B cell (primary cell): Measurements from ENCODE around the gene CDK5RAP2. TPM values are rescaled to one million over a fixed set of nuclear protein-coding genes. Genes with fewer than 3 reads are reported as not detected.

Source experiments
- ATAC-seq: fragments of 200-7000 bp; cut with Tn5 transposase; one replicate; pipeline ENCODE4 v1.10.0; 2021; ENCODE audit warnings: low read depth, mild to moderate bottlenecking, moderate number of reproducible peaks, moderate library complexity
- CTCF ChIA-PET: fragments of 350-600 bp; sonication (Branson Sonifier 250); formaldehyde crosslinking; loops from one replicate; lab custom pipeline; 2021; ENCODE audit warnings: antibody characterized with exemption, inconsistent platforms; lab: Charles Lee
- POLR2A ChIA-PET: fragments of 350-600 bp; sonication (Branson Sonifier 250); formaldehyde crosslinking; loops from one replicate; lab custom pipeline; 2021; ENCODE audit warnings: antibody characterized with exemption; lab: Charles Lee
- DNase-seq: peaks from one replicate; pipeline ENCODE4 v3.0.0; 2013
- H2AFZ ChIP-seq: 2 replicates; pipeline ENCODE4 v1.6.1; 2012; ENCODE audit warnings: mild to moderate bottlenecking, low read depth, low read length; ENCODE audit not compliant: insufficient read depth, poor library complexity, severe bottlenecking
- H3K27ac ChIP-seq, 2 donors: 1 replicate in 1 of 2; 2 replicates in 1 of 2; pipeline ENCODE4 v1.5.1; 2012 to 2013; ENCODE audit warnings: low read length in 2 of 2, mild to moderate bottlenecking in 2 of 2, moderate library complexity in 1 of 2
- H3K27me3 ChIP-seq, 4 experiments: fragments of 200-600 bp in 1 of 4; sonication (generic) in 1 of 4; replicated peaks in 1 of 4; 1 replicate in 2 of 4; 2 replicates in 2 of 4; pipeline versions ENCODE4 v1.6.1 to v1.7.0; 2013 to 2016; ENCODE audit warnings: low read length in 3 of 4, mild to moderate bottlenecking in 2 of 4, mixed read lengths in 1 of 4, moderate library complexity in 1 of 4; ENCODE audit not compliant: insufficient read depth in 4 of 4, control insufficient read depth in 3 of 4; ENCODE audit errors: control extremely low read depth in 1 of 4
- H3K36me3 ChIP-seq, 2 experiments: replicated peaks in 1 of 2; 1 replicate in 1 of 2; 2 replicates in 1 of 2; pipeline versions ENCODE4 v1.6.1 to v1.7.1; 2013; ENCODE audit warnings: low read length in 1 of 2; ENCODE audit not compliant: insufficient read depth in 2 of 2, control insufficient read depth in 1 of 2; ENCODE audit errors: control extremely low read depth in 1 of 2, extremely low read depth in 1 of 2
- H3K4me1 ChIP-seq, 2 donors: fragments of 200-600 bp in 1 of 2; sonication (generic) in 1 of 2; 1 replicate in 1 of 2; 2 replicates in 1 of 2; pipeline versions ENCODE4 v1.5.1 to v1.6.1; 2013 to 2017; ENCODE audit warnings: low read length in 2 of 2; ENCODE audit not compliant: control insufficient read depth in 2 of 2, insufficient read depth in 2 of 2
- H3K4me2 ChIP-seq: replicated peaks from 2 replicates; pipeline ENCODE3; 2012; ENCODE audit warnings: mild to moderate bottlenecking, low read depth, low read length; ENCODE audit not compliant: poor library complexity, severe bottlenecking
- H3K4me3 ChIP-seq, 5 experiments: fragments of 200-600 bp in 1 of 5; sonication (generic) in 1 of 5; 1 replicate in 3 of 5; 2 replicates in 2 of 5; pipeline versions ENCODE4 v1.5.1 to v1.7.0; 2011 to 2016; ENCODE audit warnings: low read length in 4 of 5, mild to moderate bottlenecking in 4 of 5, low read depth in 2 of 5, control low read depth in 1 of 5, moderate library complexity in 1 of 5; ENCODE audit not compliant: insufficient read depth in 1 of 5; ENCODE audit errors: control extremely low read depth in 1 of 5, extremely low read depth in 1 of 5
- H3K79me2 ChIP-seq: fragments of 200-600 bp; sonication (generic); one replicate; pipeline ENCODE4 v1.6.0; 2016; ENCODE audit warnings: low read length; ENCODE audit not compliant: control insufficient read depth, insufficient read depth
- H3K9ac ChIP-seq: fragments of 200-600 bp; sonication (generic); 2 replicates; pipeline ENCODE4 v1.6.1; 2017; ENCODE audit warnings: mild to moderate bottlenecking, low read length, moderate library complexity
- H3K9me3 ChIP-seq, 3 donors: one replicate each; pipeline versions ENCODE4 v1.6.1 to v1.7.1; 2013; ENCODE audit warnings: low read length in 2 of 3; ENCODE audit not compliant: control insufficient read depth in 2 of 3, insufficient read depth in 1 of 3; ENCODE audit errors: control extremely low read depth in 1 of 3
- H4K20me1 ChIP-seq: 2 replicates; pipeline ENCODE4 v1.6.0; 2012; ENCODE audit warnings: mild to moderate bottlenecking, low read length; ENCODE audit not compliant: insufficient read depth, control insufficient read depth, poor library complexity, severe bottlenecking
- H3K27ac Mint-ChIP-seq: one replicate; pipeline ENCODE4 v1.8.0; 2021; ENCODE audit warnings: mixed read lengths
- H3K27me3 Mint-ChIP-seq: one replicate; pipeline ENCODE4 v1.8.0; 2021; ENCODE audit warnings: mixed read lengths
- H3K4me1 Mint-ChIP-seq: one replicate; pipeline ENCODE4 v1.8.0; 2021; ENCODE audit warnings: mixed read lengths
- H3K4me3 Mint-ChIP-seq: one replicate; pipeline ENCODE4 v1.8.0; 2021; ENCODE audit warnings: mixed read lengths
- H3K9me3 Mint-ChIP-seq: one replicate; pipeline ENCODE4 v1.8.0; 2022; ENCODE audit warnings: mixed read lengths; ENCODE audit not compliant: insufficient read depth
- EZH2 ChIP-seq: IDR thresholded peaks from 2 replicates; pipeline ENCODE4 v1.6.1; 2012; ENCODE audit warnings: borderline replicate concordance, low read depth, mild to moderate bottlenecking, moderate library complexity, low read length; ENCODE audit not compliant: insufficient read depth, poor library complexity, severe bottlenecking
- WGBS: methylation state at CpG from one replicate; pipeline ENCODE4 v1.1.5; 2013; ENCODE audit warnings: missing lambda C conversion rate; ENCODE audit not compliant: insufficient coverage; 5-methylcytosine and 5-hydroxymethylcytosine counted together
- intact Hi-C: fragments of 100-400 bp; cut with micrococcal nuclease; formaldehyde crosslinking; loops from one replicate; pipeline ENCODE4 v1.10.0; 2022
- polyA plus RNA-seq: library from polyadenylated mRNA; depleted of rRNA; stranded (reverse); fragments of >200 nt; gene quantifications from 2 replicates; pipeline ENCODE4 v1.2.3, GENCODE V29; 2012
- total RNA-seq, 2 donors: library from RNA; stranded (reverse); fragments of 120-200 nt in 1 of 2; gene quantifications; 1 replicate in 1 of 2; 2 replicates in 1 of 2; pipeline versions ENCODE4 v1.2.3 to v1.2.4, GENCODE V29; 2013 to 2022
- TF ChIP-seq, protein P1 (sequence below): fragments of 200-600 bp; IDR thresholded peaks from one replicate; pipeline ENCODE4 v1.8.0; 2022; ENCODE audit warnings: antibody characterized with exemption, mild to moderate bottlenecking

CDK5RAP2 gene
- total and polyA plus RNA-seq, 2 donors (not counting 1 experiment from before 2014, with no cell fraction given): 31.3 to 122 TPM

DNA sequence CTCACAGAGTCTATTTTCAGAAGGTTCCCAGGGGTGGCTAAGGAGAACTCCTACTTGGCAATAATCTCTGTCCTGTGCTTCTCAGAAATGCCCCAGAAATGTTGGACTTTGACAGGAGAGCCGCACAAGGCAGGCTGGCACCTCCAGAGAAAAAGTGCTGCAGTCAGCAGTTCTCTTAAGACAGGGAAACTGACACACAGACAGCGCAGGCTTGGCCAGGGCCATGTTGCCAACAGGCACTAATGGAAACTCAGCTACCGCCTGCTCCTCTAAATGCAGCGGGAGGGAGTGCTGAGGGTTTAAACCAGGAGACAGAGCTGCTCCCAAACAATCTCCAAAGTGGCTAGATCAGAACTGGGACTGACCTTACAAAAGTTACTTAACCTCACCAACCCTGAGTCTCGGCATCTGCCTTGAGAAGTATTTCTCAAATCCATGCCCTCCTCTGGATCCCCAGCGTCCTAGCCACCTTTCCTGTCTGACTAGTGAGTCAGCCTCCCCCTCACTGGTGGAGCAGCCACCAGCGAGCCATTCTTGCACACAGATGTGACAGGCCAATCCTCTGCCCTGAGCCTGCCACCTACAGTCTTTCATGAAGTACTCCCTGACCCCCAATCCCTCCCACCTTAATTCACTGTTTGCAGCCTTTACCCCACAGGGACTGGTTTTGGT lies 186.4 kb downstream of the CDK5RAP2 start:
- 81% methylated on average over 7 of the region's 7 CpGs for WGBS
- CTCF ChIA-PET: no interaction called here
- Histone ChIP-seq H3K4me3 (no peak overlapping the region), H3K4me1 (no peaks in the 10 kb centered on the region), H3K36me3 (peaks cover 7 to 80% of the 10 kb centered on the region in 2 experiments), H3K79me2 (no peaks in the 10 kb centered on the region), H3K27ac (no peak overlapping the region), H3K4me2 (no peak overlapping the region), H4K20me1 (no peaks in the 10 kb centered on the region), H2AFZ (no peak overlapping the region), H3K27me3 (no peaks in the 10 kb centered on the region), H3K9me3 (no peaks in the 10 kb centered on the region), H3K9ac (no peak overlapping the region)
- Mint-ChIP-seq H3K27ac (no peak overlapping the region), H3K4me3 (no peak overlapping the region), H3K27me3 (no peaks in the 10 kb centered on the region), H3K9me3 (no peaks in the 10 kb centered on the region), H3K4me1 (no peaks in the 10 kb centered on the region)
- no peak for ATAC-seq
- POLR2A ChIA-PET: no interaction called here
- intact Hi-C loops: no loop called here
- DNase-seq: no peak
- TF ChIP-seq, protein P1, sequence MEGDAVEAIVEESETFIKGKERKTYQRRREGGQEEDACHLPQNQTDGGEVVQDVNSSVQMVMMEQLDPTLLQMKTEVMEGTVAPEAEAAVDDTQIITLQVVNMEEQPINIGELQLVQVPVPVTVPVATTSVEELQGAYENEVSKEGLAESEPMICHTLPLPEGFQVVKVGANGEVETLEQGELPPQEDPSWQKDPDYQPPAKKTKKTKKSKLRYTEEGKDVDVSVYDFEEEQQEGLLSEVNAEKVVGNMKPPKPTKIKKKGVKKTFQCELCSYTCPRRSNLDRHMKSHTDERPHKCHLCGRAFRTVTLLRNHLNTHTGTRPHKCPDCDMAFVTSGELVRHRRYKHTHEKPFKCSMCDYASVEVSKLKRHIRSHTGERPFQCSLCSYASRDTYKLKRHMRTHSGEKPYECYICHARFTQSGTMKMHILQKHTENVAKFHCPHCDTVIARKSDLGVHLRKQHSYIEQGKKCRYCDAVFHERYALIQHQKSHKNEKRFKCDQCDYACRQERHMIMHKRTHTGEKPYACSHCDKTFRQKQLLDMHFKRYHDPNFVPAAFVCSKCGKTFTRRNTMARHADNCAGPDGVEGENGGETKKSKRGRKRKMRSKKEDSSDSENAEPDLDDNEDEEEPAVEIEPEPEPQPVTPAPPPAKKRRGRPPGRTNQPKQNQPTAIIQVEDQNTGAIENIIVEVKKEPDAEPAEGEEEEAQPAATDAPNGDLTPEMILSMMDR: no peak
- TF ChIP-seq EZH2: no peak

GRCh38 chr9:120392711-120393110 lies 187.3 kb downstream of the CDK5RAP2 start:
- ChIA-PET CTCF (no interaction called here), POLR2A (no interaction called here)
- no peaks in the 10 kb centered on the region for H3K4me1 Mint-ChIP-seq
- no peaks in the 10 kb centered on the region for H3K79me2 ChIP-seq
- WGBS: 99% methylated on average over 8 of the region's 8 CpGs
- no peak overlapping the region for H3K27ac Mint-ChIP-seq
- no peaks in the 10 kb centered on the region for H3K27me3 Mint-ChIP-seq
- H3K4me2 ChIP-seq: no peak overlapping the region
- ATAC-seq (no peak), DNase-seq (no peak)
- H3K27ac ChIP-seq: no peak overlapping the region
- TF ChIP-seq, protein P1: no peak
- TF ChIP-seq EZH2: no peak
- H3K36me3 ChIP-seq: peaks cover 4 to 78% of the 10 kb centered on the region in 2 experiments
- no peaks in the 10 kb centered on the region for H3K9me3 Mint-ChIP-seq
- no peak overlapping the region for H2AFZ ChIP-seq
- H3K9me3 ChIP-seq: no peaks in the 10 kb centered on the region
- intact Hi-C loops: no loop called here
- H3K27me3 ChIP-seq: no peaks in the 10 kb centered on the region
- no peak overlapping the region for H3K4me3 ChIP-seq
- no peaks in the 10 kb centered on the region for H4K20me1 ChIP-seq
- H3K4me3 Mint-ChIP-seq: no peak overlapping the region
- H3K9ac ChIP-seq: no peak overlapping the region
- no peaks in the 10 kb centered on the region for H3K4me1 ChIP-seq
